Muscle of arm (tissue), 12 donors: ENCODE measurements around the gene PLXNA3. TPM values are rescaled to one million over a fixed set of nuclear protein-coding genes. Genes with fewer than 3 reads are reported as not detected.

ENCODE experiments used
- DNase-seq: peaks from one replicate; pipeline ENCODE4 v3.0.0-alpha.2; 2013
- polyA plus RNA-seq, 12 donors: library from polyadenylated mRNA; unstranded; fragments of 120-200 nt; gene quantifications; one replicate each; pipeline ENCODE4 v1.2.1, GENCODE V29; 2013; ENCODE audit not compliant: insufficient read length in 12 of 12

PLXNA3 gene
- polyA plus RNA-seq, 12 donors: 6.7 to 67.7 (median 38.3) TPM; not detected in 1

GRCh38 chrX:154477891-154478477 is 19.9 kb downstream of the PLXNA3 start:
- no peak for DNase-seq

GRCh38 chrX:154478728-154479622 is 20.9 kb downstream of the PLXNA3 start, which contains the start of gene LAGE3:
Gene LAGE3 (minus strand): TSS chrX:154479281. CDS start chrX:154478915, 366 bp downstream.
- peak; percentile 88 for DNase-seq

GRCh38 chrX:154481195-154481594 is 23.1 kb downstream of the PLXNA3 start:
- DNase-seq: no peak

- DNase-seq: no peak
Observed at GRCh38 chrX:154481911-154482601, 24.0 kb downstream of the PLXNA3 start.

GRCh38 chrX:154482786-154483185 is 24.7 kb downstream of the PLXNA3 start:
- DNase-seq: no peak

GRCh38 chrX:154483325-154483724 is 25.2 kb downstream of the PLXNA3 start:
- no peak for DNase-seq

- no peak for DNase-seq
Observed at GRCh38 chrX:154484255-154485149, 26.4 kb downstream of the PLXNA3 start.

GRCh38 chrX:154485150-154486051 is 27.3 kb downstream of the PLXNA3 start:
- DNase-seq: no peak

- DNase-seq: no peak
Observed at GRCh38 chrX:154486052-154486395, 27.9 kb downstream of the PLXNA3 start.

- DNase-seq: no peak
Observed at GRCh38 chrX:154486396-154487207, 28.5 kb downstream of the PLXNA3 start, which contains the start of gene UBL4A. Gene UBL4A (minus strand): TSS chrX:154486615. CDS start chrX:154486584, 31 bp downstream.

GRCh38 chrX:154487518-154488290 is 29.6 kb downstream of the PLXNA3 start:
- DNase-seq: no peak

GRCh38 chrX:154488336-154489075 is 30.4 kb downstream of the PLXNA3 start:
- no peak for DNase-seq

- no peak for DNase-seq
Observed at GRCh38 chrX:154489182-154489581, 31.1 kb downstream of the PLXNA3 start.

- no peak for DNase-seq
Observed at GRCh38 chrX:154490021-154490413, 31.9 kb downstream of the PLXNA3 start.

GRCh38 chrX:154490414-154491083 is 32.5 kb downstream of the PLXNA3 start, which contains the start of gene SLC10A3:
Gene SLC10A3 (minus strand): TSS chrX:154490629. CDS start chrX:154488940, 1,689 bp downstream.
- DNase-seq: peak; percentile 90

- no peak for DNase-seq
Observed at GRCh38 chrX:154494715-154495114, 36.6 kb downstream of the PLXNA3 start.

- DNase-seq: no peak
Observed at GRCh38 chrX:154495472-154495922, 37.4 kb downstream of the PLXNA3 start.
